ENCODE results near the gene NOL4L.

The NOL4L gene

GRCh38 chr20:32585011-32585585, at the start of gene NOL4L:
TSS of gene NOL4L (minus strand) at chr20:32585333. CDS start at chr20:32584890, 443 bp downstream.
- no peak for DNase-seq

- DNase-seq: no peak
Observed at GRCh38 chr20:32634041-32634805, 49.1 kb upstream of the NOL4L start.

- DNase-seq: no peak
Observed at GRCh38 chr20:32632461-32633354, 47.6 kb upstream of the NOL4L start.

GRCh38 chr20:32631933-32632460, 46.9 kb upstream of the NOL4L start:
- no peak for DNase-seq

GRCh38 chr20:32629813-32630212, 44.7 kb upstream of the NOL4L start:
- no peak for DNase-seq

- no peak for DNase-seq
Observed at GRCh38 chr20:32628960-32629530, 43.9 kb upstream of the NOL4L start.

- DNase-seq: no peak
Observed at GRCh38 chr20:32626859-32627636, 41.9 kb upstream of the NOL4L start.

GRCh38 chr20:32626407-32626806, 41.3 kb upstream of the NOL4L start:
- no peak for DNase-seq

- no peak for DNase-seq
Observed at GRCh38 chr20:32625996-32626395, 40.9 kb upstream of the NOL4L start.

GRCh38 chr20:32624687-32625345, 39.7 kb upstream of the NOL4L start:
- DNase-seq: no peak

- DNase-seq: no peak
Observed at GRCh38 chr20:32623667-32624157, 38.6 kb upstream of the NOL4L start.

- DNase-seq: no peak
Observed at GRCh38 chr20:32622585-32623468, 37.7 kb upstream of the NOL4L start.

GRCh38 chr20:32621891-32622584, 36.9 kb upstream of the NOL4L start:
- DNase-seq: no peak

GRCh38 chr20:32621071-32621890, 36.1 kb upstream of the NOL4L start:
- DNase-seq: no peak

GRCh38 chr20:32619586-32619985, 34.5 kb upstream of the NOL4L start:
- no peak for DNase-seq

GRCh38 chr20:32614772-32615171, 29.6 kb upstream of the NOL4L start:
- no peak for DNase-seq

- DNase-seq: no peak
Observed at GRCh38 chr20:32614303-32614702, 29.2 kb upstream of the NOL4L start.

GRCh38 chr20:32613192-32614053, 28.3 kb upstream of the NOL4L start:
- DNase-seq: no peak
